ENCODE results near the gene MUC5B. TPM values are rescaled to one million over a fixed set of nuclear protein-coding genes. Genes with fewer than 3 reads are reported as not detected.

Gene MUC5B
- total RNA-seq, 2 donors from 2014 or later: 0.18 to 17.3 TPM

DNA sequence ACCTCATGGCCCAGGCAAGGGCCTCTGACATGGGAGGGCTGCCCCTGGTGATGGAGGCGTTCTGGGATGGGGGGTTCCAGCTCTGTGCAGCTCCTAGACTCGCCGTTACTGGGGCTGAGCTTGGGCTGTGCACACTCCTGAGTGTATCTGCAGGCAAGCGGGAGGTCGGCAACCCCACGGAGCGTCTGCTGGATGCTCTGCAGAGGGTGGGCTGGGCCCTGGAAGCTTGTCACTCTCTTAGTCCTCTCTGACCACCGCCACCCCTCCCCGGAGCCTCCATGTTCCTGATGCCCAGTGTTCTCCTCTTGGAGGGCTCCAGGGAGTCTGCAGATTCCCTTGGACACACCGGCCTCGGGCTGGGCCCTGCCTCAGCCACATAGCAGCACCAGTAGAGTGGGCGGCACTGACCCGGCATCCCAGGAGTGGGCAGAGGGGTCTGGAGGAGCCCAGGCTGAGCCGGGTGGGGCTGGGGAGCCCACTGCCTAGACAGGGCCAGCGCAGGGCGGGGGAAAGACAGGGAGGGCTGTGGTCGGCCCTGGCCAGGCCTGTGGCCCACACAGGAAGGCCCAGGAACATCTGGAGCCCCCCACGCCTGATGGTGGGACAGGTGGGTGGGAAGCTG is 20.6 kb upstream of the MUC5B start:
- Histone ChIP-seq H3K4me3 (no peak overlapping the region), H3K27ac (no peak overlapping the region), H3K36me3 (no peaks in the 10 kb centered on the region), H3K4me1 (replicated peaks) (peaks cover 10% of the 10 kb centered on the region), H3K9me3 (no peaks in the 10 kb centered on the region), H3K27me3 (replicated peaks; ENCODE audit: insufficient read depth) (peaks cover under 1% of the 10 kb centered on the region)
- TF ChIP-seq POLR2A (IDR thresholded peaks at IDR 0.05): no peak
- WGBS: 61% methylated on average over 15 of the region's 18 CpGs
- no peak for DNase-seq (ENCODE audit: low spot score)
- intact Hi-C loops (cut with DNase I): loop anchor here (2.0 kb wide), 1 partner anchor 313 kb away; no protein-coding TSS in a partner anchor

GRCh38 chr11:1202776-1203504 is 19.9 kb upstream of the MUC5B start:
- Histone ChIP-seq H3K4me1 (replicated peaks) (peaks cover 10% of the 10 kb centered on the region), H3K27me3 (replicated peaks; ENCODE audit: insufficient read depth) (no peaks in the 10 kb centered on the region), H3K9me3 (no peaks in the 10 kb centered on the region), H3K27ac (no peak overlapping the region), H3K4me3 (no peak overlapping the region), H3K36me3 (no peaks in the 10 kb centered on the region)
- DNase-seq (ENCODE audit: low spot score): peak; percentile 38
- intact Hi-C loops (cut with DNase I): loop anchor here (2.0 kb wide), 1 partner anchor 312 kb away; no protein-coding TSS in a partner anchor
- WGBS: 23% methylated on average over 32 of the region's 32 CpGs
- TF ChIP-seq POLR2AphosphoS5 (IDR thresholded peaks at IDR 0.05) (no peak), CTCF (IDR thresholded peaks at IDR 0.05) (peak; percentile 70 to 91 (median 86))

- WGBS: 66% methylated on average over 13 of the region's 30 CpGs
- no peak overlapping the region for H3K27ac ChIP-seq
- no peaks in the 10 kb centered on the region for H3K36me3 ChIP-seq
- intact Hi-C loops (cut with DNase I): loop anchor here (2.0 kb wide), 1 partner anchor 311 kb away; no protein-coding TSS in a partner anchor
- H3K9me3 ChIP-seq: no peaks in the 10 kb centered on the region
- no peak for DNase-seq (ENCODE audit: low spot score)
- H3K27me3 ChIP-seq (replicated peaks; ENCODE audit: insufficient read depth): no peaks in the 10 kb centered on the region
- H3K4me3 ChIP-seq: no peak overlapping the region
- peaks cover 10% of the 10 kb centered on the region for H3K4me1 ChIP-seq (replicated peaks)
- TF ChIP-seq CTCF (IDR thresholded peaks at IDR 0.05): no peak
- TF ChIP-seq POLR2AphosphoS5 (IDR thresholded peaks at IDR 0.05): no peak
- no peak for TF ChIP-seq POLR2A (IDR thresholded peaks at IDR 0.05)
These were observed 19.2 kb upstream of the MUC5B start for GRCh38 chr11:1203505-1204271.

- no peaks in the 10 kb centered on the region for H3K9me3 ChIP-seq
- H3K27ac ChIP-seq: no peak overlapping the region
- no peaks in the 10 kb centered on the region for H3K27me3 ChIP-seq (replicated peaks; ENCODE audit: insufficient read depth)
- peaks cover 9% of the 10 kb centered on the region for H3K4me1 ChIP-seq (replicated peaks)
- intact Hi-C loops (cut with DNase I): no loop called here
- no peak for DNase-seq (ENCODE audit: low spot score)
- H3K4me3 ChIP-seq: no peak overlapping the region
- whole genome bisulfite sequencing: 86% methylated on average over 7 of the region's 22 CpGs
- H3K36me3 ChIP-seq: no peaks in the 10 kb centered on the region
- TF ChIP-seq POLR2AphosphoS5 (IDR thresholded peaks at IDR 0.05): no peak
- no peak for TF ChIP-seq CTCF (IDR thresholded peaks at IDR 0.05)
- no peak for TF ChIP-seq POLR2A (IDR thresholded peaks at IDR 0.05)
These were observed 18.3 kb upstream of the MUC5B start for GRCh38 chr11:1204381-1205101.

All from prostate gland (tissue), 2 donors.